Upper lobe of left lung (tissue), 6 donors: ENCODE results near the gene NAP1L1. TPM values are rescaled to one million over a fixed set of nuclear protein-coding genes. Genes with fewer than 3 reads are reported as not detected.

Experiments used
- ATAC-seq, 2 donors: fragments of 200-7000 bp; cut with Tn5 transposase; one replicate each; pipeline ENCODE4 v1.9.1; 2022; ENCODE audit warnings: mild to moderate bottlenecking in 2 of 2, moderate library complexity in 2 of 2; ENCODE audit not compliant: low FRiP score in 2 of 2
- DNase-seq, 2 donors: peaks; one replicate each; pipeline ENCODE4 v3.0.0-alpha.2; 2019 to 2020
- H3K27ac ChIP-seq, 4 donors: fragments of 200-600 bp; sonication (generic); one replicate each; pipeline ENCODE4 v1.5.1; 2016 to 2019
- H3K27me3 ChIP-seq, 4 donors: fragments of 200-600 bp; sonication (generic); one replicate each; pipeline ENCODE4 v1.5.1; 2017 to 2019
- H3K36me3 ChIP-seq, 4 donors: fragments of 200-600 bp; sonication (generic); one replicate each; pipeline ENCODE4 v1.5.1; 2016 to 2019
- H3K4me1 ChIP-seq, 4 donors: fragments of 200-600 bp; sonication (generic); one replicate each; pipeline ENCODE4 v1.5.1; 2018 to 2019
- H3K4me3 ChIP-seq, 4 donors: fragments of 200-600 bp; sonication (generic); one replicate each; pipeline ENCODE4 v1.5.1; 2017 to 2019; ENCODE audit warnings: mild to moderate bottlenecking in 2 of 4, moderate library complexity in 1 of 4
- H3K9me3 ChIP-seq, 4 donors: fragments of 200-600 bp; sonication (generic); one replicate each; pipeline ENCODE4 v1.5.1; 2018 to 2019
- CTCF ChIP-seq, 6 experiments: fragments of 450-650 bp in 4 of 6; fragments of 200-600 bp in 2 of 6; sonication (generic) in 2 of 6; IDR thresholded peaks; one replicate each; pipeline ENCODE4 v1.5.1; 2016 to 2019; ENCODE audit warnings: antibody characterized with exemption in 6 of 6
- EP300 ChIP-seq, 4 donors: sonication (generic); formaldehyde crosslinking; IDR thresholded peaks; one replicate each; pipeline ENCODE4 v1.5.1; 2017; ENCODE audit warnings: antibody characterized with exemption in 4 of 4, control low read depth in 2 of 4
- POLR2A ChIP-seq, 4 donors: fragments of 450-650 bp; IDR thresholded peaks; one replicate each; pipeline ENCODE4 v1.5.1; 2016 to 2017; ENCODE audit warnings: antibody characterized with exemption in 4 of 4, mild to moderate bottlenecking in 2 of 4
- POLR2AphosphoS5 ChIP-seq, 2 donors: sonication (generic); formaldehyde crosslinking; IDR thresholded peaks; one replicate each; pipeline ENCODE4 v1.5.1; 2017; ENCODE audit warnings: antibody characterized with exemption in 2 of 2
- WGBS, 2 donors: methylation state at CpG; one replicate each; pipeline ENCODE4 v1.1.5; 2017 to 2018; 5-methylcytosine and 5-hydroxymethylcytosine counted together
- total RNA-seq, 6 donors: library from RNA; depleted of rRNA in 4 of 6; stranded (reverse); fragments of >200 nt in 4 of 6; gene quantifications; one replicate each; pipeline versions ENCODE4 v1.1.0 to v1.2.1, GENCODE V29; 2016 to 2021
- donor health status: DM: no; HTN: no; CAD: no; lungs with moderate emphysema.
- donor health status: DM: no; HTN: yes; CAD: no; lungs with severe emphysema.

NAP1L1 gene
- total RNA-seq, 6 donors from 2014 or later, result 245 to 595 (median 329) TPM

- no peaks in the 10 kb centered on the region for H3K9me3 ChIP-seq
- H3K27me3 ChIP-seq, result no peaks in the 10 kb centered on the region
- no peaks in the 10 kb centered on the region for H3K36me3 ChIP-seq
- H3K27ac ChIP-seq, result peak overlapping the region in 1 of 4 donors; percentile 39
- ATAC-seq, result no peak
- TF ChIP-seq CTCF (IDR thresholded peaks at IDR 0.05) (no peak), POLR2A (IDR thresholded peaks at IDR 0.05) (no peak), EP300 (IDR thresholded peaks at IDR 0.05) (peak in 2 of 4 donors; percentile 28 to 72), POLR2AphosphoS5 (IDR thresholded peaks at IDR 0.05) (peak in 1 of 2 donors; percentile 36)
- DNase-seq, result no peak
- no peak overlapping the region for H3K4me3 ChIP-seq
- H3K4me1 ChIP-seq, result peaks cover 0 to 8% (median 0%) of the 10 kb centered on the region in 4 donors
- WGBS, 2 donors, result 66 to 75% methylated on average over 3 of the region's 3 CpGs
Observed at GRCh38 chr12:76096079-76096646, 11.7 kb upstream of the NAP1L1 start.

GRCh38 chr12:76094754-76095153 is 10.3 kb upstream of the NAP1L1 start:
- DNase-seq (no peak), ATAC-seq (no peak)
- no peaks in the 10 kb centered on the region for H3K9me3 ChIP-seq
- no peak for TF ChIP-seq EP300 (IDR thresholded peaks at IDR 0.05)
- no peak for TF ChIP-seq POLR2A (IDR thresholded peaks at IDR 0.05)
- no peak for TF ChIP-seq POLR2AphosphoS5 (IDR thresholded peaks at IDR 0.05)
- TF ChIP-seq CTCF (IDR thresholded peaks at IDR 0.05), result no peak
- peaks cover 0 to 8% (median 0%) of the 10 kb centered on the region in 4 donors for H3K4me1 ChIP-seq
- H3K27ac ChIP-seq, result no peak overlapping the region
- H3K36me3 ChIP-seq, result no peaks in the 10 kb centered on the region
- 96% methylated on average over 3 of the region's 3 CpGs for WGBS, 2 donors
- no peak overlapping the region for H3K4me3 ChIP-seq
- H3K27me3 ChIP-seq, result no peaks in the 10 kb centered on the region

- no peaks in the 10 kb centered on the region for H3K27me3 ChIP-seq
- no peak overlapping the region for H3K4me3 ChIP-seq
- no peaks in the 10 kb centered on the region for H3K36me3 ChIP-seq
- DNase-seq (no peak), ATAC-seq (no peak)
- no peaks in the 10 kb centered on the region for H3K9me3 ChIP-seq
- no peak for TF ChIP-seq POLR2AphosphoS5 (IDR thresholded peaks at IDR 0.05)
- no peak for TF ChIP-seq POLR2A (IDR thresholded peaks at IDR 0.05)
- TF ChIP-seq CTCF (IDR thresholded peaks at IDR 0.05), result no peak
- no peak for TF ChIP-seq EP300 (IDR thresholded peaks at IDR 0.05)
- H3K27ac ChIP-seq, result no peak overlapping the region
- 79 to 80% methylated on average over 2 of the region's 2 CpGs for WGBS, 2 donors
- peaks cover 0 to 7% (median 0%) of the 10 kb centered on the region in 4 donors for H3K4me1 ChIP-seq
Observed at GRCh38 chr12:76091246-76091754, 6.8 kb upstream of the NAP1L1 start.

- Histone ChIP-seq H3K36me3 (no peaks in the 10 kb centered on the region), H3K4me1 (peaks cover 12 to 40% (median 16%) of the 10 kb centered on the region in 4 donors), H3K27ac (peak overlapping the region; percentile 98 to 99 (median 99)), H3K4me3 (peak overlapping the region in 3 of 4 donors; percentile 79 to 87 (median 84)), H3K9me3 (no peaks in the 10 kb centered on the region), H3K27me3 (no peaks in the 10 kb centered on the region)
- TF ChIP-seq CTCF (IDR thresholded peaks at IDR 0.05) (no peak), POLR2A (IDR thresholded peaks at IDR 0.05) (no peak), POLR2AphosphoS5 (IDR thresholded peaks at IDR 0.05) (no peak), EP300 (IDR thresholded peaks at IDR 0.05) (no peak)
- DNase-seq (no peak), ATAC-seq (no peak)
- WGBS, 2 donors, result 5 to 15% methylated on average over 5 of the region's 5 CpGs
Observed at GRCh38 chr12:76085520-76085868, 1.0 kb upstream of the NAP1L1 start.
